ENCODE data around the gene MSLN. TPM values are rescaled to one million over a fixed set of nuclear protein-coding genes. Genes with fewer than 3 reads are reported as not detected.

Gene MSLN
- total RNA-seq, 3 donors from 2014 or later (not counting 1 experiment from before 2014, with no cell fraction given), result not detected

DNA sequence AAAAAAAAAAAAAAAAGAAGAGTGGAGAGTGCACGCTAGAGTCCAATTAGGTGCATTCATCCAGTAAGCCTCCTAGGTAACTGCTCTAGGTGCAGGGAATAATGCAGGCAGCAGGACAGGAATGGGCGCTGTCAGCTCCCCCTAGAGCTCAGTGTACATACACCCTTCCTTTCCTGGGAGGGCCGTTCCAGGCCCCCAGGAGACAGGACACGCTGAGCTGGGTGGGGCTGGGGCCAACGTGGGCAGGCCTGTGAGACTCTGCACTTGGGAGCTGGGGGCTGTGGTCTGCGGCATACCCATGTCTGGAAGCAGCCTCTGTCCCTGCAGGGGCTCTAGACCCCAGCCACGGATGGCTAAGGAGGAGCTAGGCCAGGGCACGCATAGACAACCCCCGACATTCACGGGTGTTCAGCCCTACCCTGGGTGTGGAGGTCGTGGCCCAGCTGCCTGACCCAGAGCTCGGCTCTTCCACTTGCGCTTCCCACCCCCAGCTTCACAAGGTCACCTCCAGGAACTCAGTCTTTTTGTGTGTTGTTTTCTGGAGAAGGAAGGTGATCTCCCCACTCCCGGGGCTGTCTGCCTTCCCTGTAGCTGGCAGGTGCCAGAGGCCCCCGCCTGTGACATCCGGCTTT is 40.6 kb upstream of the MSLN start:
- intact Hi-C loops (cut with micrococcal nuclease), result loop anchor here (10.0 kb wide), 1 partner anchor 335 kb away; no protein-coding TSS in a partner anchor
- Histone ChIP-seq H3K27me3 (ENCODE audit: control insufficient read depth, insufficient read depth, low read length) (peaks cover 10% of the 10 kb centered on the region), H3K4me1 (ENCODE audit: control insufficient read depth, insufficient read depth, low read length) (peaks cover 44% of the 10 kb centered on the region), H3K27ac (ENCODE audit: low read length) (peak overlapping the region; percentile 65), H3K9me3 (ENCODE audit: control insufficient read depth, insufficient read depth, low read length) (no peaks in the 10 kb centered on the region), H3K36me3 (ENCODE audit: control insufficient read depth, insufficient read depth, low read length) (no peaks in the 10 kb centered on the region), H3K4me3 (ENCODE audit: low read length) (peak overlapping the region; percentile 8)
- Mint-ChIP-seq H3K4me1 (peaks cover 0 to 28% of the 10 kb centered on the region in 2 donors), H3K9me3 (no peaks in the 10 kb centered on the region), H3K27ac (peak overlapping the region; percentile 69 to 80), H3K27me3 (ENCODE audit: low read depth in 2 of 2) (no peaks in the 10 kb centered on the region), H3K4me3 (peak overlapping the region; percentile 87), H3K36me3 (no peaks in the 10 kb centered on the region)
- DNase-seq (peak in 1 of 2 donors; percentile 43), ATAC-seq (no peak)
- TF ChIP-seq, protein P1, sequence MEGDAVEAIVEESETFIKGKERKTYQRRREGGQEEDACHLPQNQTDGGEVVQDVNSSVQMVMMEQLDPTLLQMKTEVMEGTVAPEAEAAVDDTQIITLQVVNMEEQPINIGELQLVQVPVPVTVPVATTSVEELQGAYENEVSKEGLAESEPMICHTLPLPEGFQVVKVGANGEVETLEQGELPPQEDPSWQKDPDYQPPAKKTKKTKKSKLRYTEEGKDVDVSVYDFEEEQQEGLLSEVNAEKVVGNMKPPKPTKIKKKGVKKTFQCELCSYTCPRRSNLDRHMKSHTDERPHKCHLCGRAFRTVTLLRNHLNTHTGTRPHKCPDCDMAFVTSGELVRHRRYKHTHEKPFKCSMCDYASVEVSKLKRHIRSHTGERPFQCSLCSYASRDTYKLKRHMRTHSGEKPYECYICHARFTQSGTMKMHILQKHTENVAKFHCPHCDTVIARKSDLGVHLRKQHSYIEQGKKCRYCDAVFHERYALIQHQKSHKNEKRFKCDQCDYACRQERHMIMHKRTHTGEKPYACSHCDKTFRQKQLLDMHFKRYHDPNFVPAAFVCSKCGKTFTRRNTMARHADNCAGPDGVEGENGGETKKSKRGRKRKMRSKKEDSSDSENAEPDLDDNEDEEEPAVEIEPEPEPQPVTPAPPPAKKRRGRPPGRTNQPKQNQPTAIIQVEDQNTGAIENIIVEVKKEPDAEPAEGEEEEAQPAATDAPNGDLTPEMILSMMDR (IDR thresholded peaks at IDR 0.05), result no peak
- 7% methylated on average over 15 of the region's 16 CpGs for WGBS (ENCODE audit: insufficient coverage)

DNA sequence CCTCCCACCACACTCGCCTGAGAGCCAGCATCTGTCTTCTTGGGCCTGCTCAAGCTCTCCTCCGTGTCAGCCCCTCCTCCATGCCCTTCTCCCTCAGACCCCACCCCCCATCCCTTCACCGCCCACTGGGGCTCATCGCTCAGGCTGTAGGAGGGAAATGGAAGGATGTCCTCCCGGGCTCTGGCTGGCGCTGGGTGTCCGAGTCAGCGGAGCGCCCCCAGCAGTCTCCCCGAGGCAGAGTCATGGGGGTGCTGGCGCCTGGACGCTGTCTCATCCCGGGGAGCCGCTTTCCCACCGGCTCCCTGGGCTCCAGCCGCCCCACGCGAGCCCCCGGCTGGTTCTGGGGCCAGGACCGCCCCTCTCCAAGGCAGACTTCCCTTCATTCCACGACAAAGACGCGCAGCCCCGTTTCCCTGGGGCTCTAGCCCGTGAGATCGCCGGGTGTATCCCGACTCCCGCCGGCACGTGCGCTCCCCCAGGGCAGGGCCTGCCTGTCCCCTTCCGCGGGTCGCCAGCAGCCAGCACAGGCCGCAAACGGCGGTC is 40.0 kb upstream of the MSLN start:
- TF ChIP-seq, protein P1 (IDR thresholded peaks at IDR 0.05), result no peak
- Histone ChIP-seq H3K9me3 (ENCODE audit: control insufficient read depth, insufficient read depth, low read length) (no peaks in the 10 kb centered on the region), H3K27me3 (ENCODE audit: control insufficient read depth, insufficient read depth, low read length) (peaks cover 10% of the 10 kb centered on the region), H3K4me1 (ENCODE audit: control insufficient read depth, insufficient read depth, low read length) (peaks cover 44% of the 10 kb centered on the region), H3K36me3 (ENCODE audit: control insufficient read depth, insufficient read depth, low read length) (no peaks in the 10 kb centered on the region), H3K4me3 (ENCODE audit: low read length) (peak overlapping the region; percentile 69), H3K27ac (ENCODE audit: low read length) (peak overlapping the region; percentile 65)
- Mint-ChIP-seq H3K36me3 (no peaks in the 10 kb centered on the region), H3K27me3 (ENCODE audit: low read depth in 2 of 2) (no peaks in the 10 kb centered on the region), H3K4me1 (peaks cover 0 to 28% of the 10 kb centered on the region in 2 donors), H3K4me3 (peak overlapping the region; percentile 87), H3K27ac (peak overlapping the region; percentile 69 to 80), H3K9me3 (no peaks in the 10 kb centered on the region)
- WGBS (ENCODE audit: insufficient coverage), result 0% methylated on average over 37 of the region's 38 CpGs
- ATAC-seq (peak; percentile 23 to 40 (median 29)), DNase-seq (peak in 1 of 2 donors; percentile 73)
- intact Hi-C loops (cut with micrococcal nuclease), result no loop called here

DNA sequence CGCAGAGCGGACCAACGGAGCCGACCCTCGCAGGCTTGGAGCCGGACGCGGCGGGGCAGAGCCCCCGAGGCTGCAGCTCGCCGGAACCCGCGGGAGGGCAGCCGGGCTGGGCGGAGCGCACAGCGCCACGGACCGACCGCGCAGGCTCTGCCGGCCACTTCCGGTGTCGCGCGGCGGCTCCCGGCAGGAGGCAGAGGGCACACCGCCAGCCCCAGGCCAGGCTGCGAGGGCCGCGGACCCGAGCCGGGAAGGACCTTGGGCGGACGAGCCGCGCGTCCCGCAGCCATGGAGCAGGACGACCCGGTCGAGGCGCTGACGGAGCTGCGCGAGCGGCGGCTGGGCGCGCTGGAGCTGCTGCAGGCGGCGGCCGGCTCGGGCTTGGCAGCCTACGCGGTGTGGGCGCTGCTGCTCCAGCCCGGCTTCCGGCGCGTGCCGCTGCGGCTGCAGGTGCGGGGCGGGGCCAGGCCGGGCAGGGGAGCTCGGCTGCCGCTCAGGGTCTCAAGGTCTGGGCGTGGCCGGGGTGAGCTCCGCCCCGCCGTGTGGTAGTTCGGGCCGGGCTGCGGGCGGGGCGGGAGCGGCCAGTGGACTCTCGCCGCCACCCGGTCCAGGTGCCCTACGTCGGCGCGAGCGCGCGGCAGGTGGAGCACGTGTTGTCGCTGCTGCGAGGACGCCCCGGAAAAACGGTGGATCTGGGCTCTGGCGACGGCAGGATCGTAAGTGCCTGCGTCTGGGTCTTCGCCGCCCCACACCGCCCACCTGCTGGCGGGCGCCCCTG is 39.4 kb upstream of the MSLN start, which contains the start of gene ANTKMT:
Gene ANTKMT (plus strand): TSS at position 157 of the 775 bp plus-strand sequence. CDS start 129 bp downstream, at position 286.
- no peaks in the 10 kb centered on the region for H3K36me3 Mint-ChIP-seq
- peak; percentile 76 to 86 for DNase-seq
- TF ChIP-seq, protein P1 (IDR thresholded peaks at IDR 0.05), result no peak
- no peaks in the 10 kb centered on the region for H3K36me3 ChIP-seq (ENCODE audit: control insufficient read depth, insufficient read depth, low read length)
- ATAC-seq, result peak; percentile 79 to 82 (median 80)
- intact Hi-C loops (cut with micrococcal nuclease), result no loop called here
- H3K4me3 Mint-ChIP-seq, result peak within 1 kb of the TSS; percentile 87
- peaks cover 45% of the 10 kb centered on the region for H3K4me1 ChIP-seq (ENCODE audit: control insufficient read depth, insufficient read depth, low read length)
- H3K27me3 Mint-ChIP-seq (ENCODE audit: low read depth in 2 of 2), result no peaks in the 10 kb centered on the region
- H3K4me3 ChIP-seq (ENCODE audit: low read length), result peak within 1 kb of the TSS; percentile 69
- H3K27ac ChIP-seq (ENCODE audit: low read length), result peak within 1 kb of the TSS; percentile 65
- H3K9me3 ChIP-seq (ENCODE audit: control insufficient read depth, insufficient read depth, low read length), result no peaks in the 10 kb centered on the region
- peaks cover 0 to 24% of the 10 kb centered on the region in 2 donors for H3K4me1 Mint-ChIP-seq
- no peaks in the 10 kb centered on the region for H3K9me3 Mint-ChIP-seq
- H3K27me3 ChIP-seq (ENCODE audit: control insufficient read depth, insufficient read depth, low read length), result peaks cover 6% of the 10 kb centered on the region
- WGBS (ENCODE audit: insufficient coverage), result 3% methylated on average over 106 of the region's 106 CpGs
- peak within 1 kb of the TSS; percentile 69 to 80 for H3K27ac Mint-ChIP-seq
